Measurements from ENCODE around the gene SPTBN4. TPM values are rescaled to one million over a fixed set of nuclear protein-coding genes. Genes with fewer than 3 reads are reported as not detected.

SPTBN4 gene
- total and polyA plus RNA-seq, 2 of the 4 experiments (the other 2 are of a cell fraction) = 0.72 to 0.91 TPM

GRCh38 chr19:40457048-40457447 is 9.8 kb upstream of the SPTBN4 start:
- Histone ChIP-seq H3K9ac (ENCODE audit: low read depth, low read length) (no peak overlapping the region), H4K8ac (ENCODE audit: low read depth in 2 of 2, low read length in 2 of 2) (no peak overlapping the region), H3K36me3 (ENCODE audit: control insufficient read depth, insufficient read depth, low read length) (peaks cover 3% of the 10 kb centered on the region; the same call in 1 of the 2 replicates), H2BK15ac (ENCODE audit: low read depth, low read length) (no peak overlapping the region), H3K4ac (ENCODE audit: low read depth, low read length) (no peak overlapping the region), H4K91ac (ENCODE audit: insufficient read depth, low read depth, low read length) (no peak overlapping the region), H3K79me1 (ENCODE audit: low read depth in 1 of 2, low read length in 2 of 2) (peaks cover 0 to 6% of the 10 kb centered on the region in 2 experiments; a peak in 2 of 4 replicates), H3K4me1 (ENCODE audit: control insufficient read depth, insufficient read depth, low read length) (no peaks in the 10 kb centered on the region; the same call in 1 of the 2 replicates), H2AK9ac (replicated peaks; ENCODE audit: low read depth, low read length, poor library complexity) (no peak overlapping the region), H2BK5ac (ENCODE audit: low read depth, low read length, poor library complexity, severe bottlenecking) (no peak overlapping the region), H2BK20ac (ENCODE audit: low read depth, low read length) (no peak overlapping the region), H3K56ac (ENCODE audit: extremely low read depth, insufficient read depth, low read length) (no peak overlapping the region), H3K9me1 (ENCODE audit: insufficient read depth, low read length) (peaks cover 2% of the 10 kb centered on the region; the same call in 1 of the 2 replicates), H3K23ac (ENCODE audit: low read depth, low read length) (no peak overlapping the region), H3K9me3 (ENCODE audit: control insufficient read depth, insufficient read depth, low read length) (no peaks in the 10 kb centered on the region), H3K4me2 (ENCODE audit: low read depth, low read length) (no peak overlapping the region), H2AFZ (replicated peaks; ENCODE audit: low read length, poor library complexity) (no peak overlapping the region), H3K4me3 (ENCODE audit: insufficient read depth, low read depth, low read length) (no peak overlapping the region), H4K5ac (ENCODE audit: low read depth, low read length) (no peak overlapping the region), H4K20me1 (ENCODE audit: insufficient read depth, low read length) (peaks cover 4% of the 10 kb centered on the region; the same call in 1 of the 2 replicates), H2BK120ac (ENCODE audit: low read depth, low read length) (no peak overlapping the region), H2AK5ac (ENCODE audit: low read depth, low read length) (no peak overlapping the region), H3K27me3 (ENCODE audit: control insufficient read depth, insufficient read depth, low read length) (no peaks in the 10 kb centered on the region), H3K14ac (replicated peaks; ENCODE audit: low read depth, low read length) (no peak overlapping the region), H3K27ac (ENCODE audit: insufficient read depth, low read length) (no peak overlapping the region), H3K18ac (ENCODE audit: low read depth, low read length) (no peak overlapping the region)
- no CpG with 5 or more reads among the region's 5 CpGs for WGBS, 2 experiments (ENCODE audit: extremely low coverage in 2 of 2, insufficient read length in 1 of 2)
- intact Hi-C loops (cut with micrococcal nuclease) = no loop called here
- no TSS peak for BruUV-seq (replicated peaks)
- CTCF ChIA-PET = no interaction called here
- in situ Hi-C loops (cut with MboI; ENCODE audit: low sequenced_read_pairs) = no loop called here
- TF ChIP-seq USF2 (IDR thresholded peaks at IDR 0.05; ENCODE audit: low read depth, low read length) (no peak), FOS (IDR thresholded peaks at IDR 0.05; ENCODE audit: low read depth, low read length) (no peak), RFX5 (IDR thresholded peaks at IDR 0.05; ENCODE audit: low read depth, low read length) (no peak), MAFK (IDR thresholded peaks at IDR 0.05; ENCODE audit: low read depth, low read length) (no peak), CEBPB (IDR thresholded peaks at IDR 0.05; ENCODE audit: low read depth, low read length) (no peak), NFE2L2 (IDR thresholded peaks at IDR 0.05; ENCODE audit: low read depth, low read length) (no peak), MAZ (IDR thresholded peaks at IDR 0.05; ENCODE audit: borderline replicate concordance, low read depth, low read length) (no peak), SMC3 (IDR thresholded peaks at IDR 0.05; ENCODE audit: low read depth, low read length) (no peak), RAD21 (IDR thresholded peaks at IDR 0.05; ENCODE audit: low read length) (no peak), MXI1 (IDR thresholded peaks at IDR 0.05; ENCODE audit: borderline replicate concordance, low read depth, low read length) (no peak), POLR2A (IDR thresholded peaks at IDR 0.05; ENCODE audit: low read depth, low read length) (no peak)
- POLR2A ChIA-PET (ENCODE audit: unreplicated experiment) = no interaction called here
- DNase-seq (no peak), ATAC-seq (ENCODE audit: low read depth) (no peak)
- dilution Hi-C loops (cut with HindIII; ENCODE audit: low sequenced_read_pairs, unreplicated experiment) = no loop called here
